ENCODE results near the gene UBP1. TPM values are rescaled to one million over a fixed set of nuclear protein-coding genes. Genes with fewer than 3 reads are reported as not detected.
A peak's percentile ranks its signal among the peaks of the same experiment; 100 is the strongest.
"Not testable (repeated sequence)": the region's sequence is repeated elsewhere in the genome, so short reads cannot be mapped to it uniquely, and the experiment has no call there.

The UBP1 gene, protein sequence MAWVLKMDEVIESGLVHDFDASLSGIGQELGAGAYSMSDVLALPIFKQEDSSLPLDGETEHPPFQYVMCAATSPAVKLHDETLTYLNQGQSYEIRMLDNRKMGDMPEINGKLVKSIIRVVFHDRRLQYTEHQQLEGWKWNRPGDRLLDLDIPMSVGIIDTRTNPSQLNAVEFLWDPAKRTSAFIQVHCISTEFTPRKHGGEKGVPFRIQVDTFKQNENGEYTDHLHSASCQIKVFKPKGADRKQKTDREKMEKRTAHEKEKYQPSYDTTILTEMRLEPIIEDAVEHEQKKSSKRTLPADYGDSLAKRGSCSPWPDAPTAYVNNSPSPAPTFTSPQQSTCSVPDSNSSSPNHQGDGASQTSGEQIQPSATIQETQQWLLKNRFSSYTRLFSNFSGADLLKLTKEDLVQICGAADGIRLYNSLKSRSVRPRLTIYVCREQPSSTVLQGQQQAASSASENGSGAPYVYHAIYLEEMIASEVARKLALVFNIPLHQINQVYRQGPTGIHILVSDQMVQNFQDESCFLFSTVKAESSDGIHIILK
- 69.4 and 71.6 TPM in 2 replicates for total RNA-seq

DNA sequence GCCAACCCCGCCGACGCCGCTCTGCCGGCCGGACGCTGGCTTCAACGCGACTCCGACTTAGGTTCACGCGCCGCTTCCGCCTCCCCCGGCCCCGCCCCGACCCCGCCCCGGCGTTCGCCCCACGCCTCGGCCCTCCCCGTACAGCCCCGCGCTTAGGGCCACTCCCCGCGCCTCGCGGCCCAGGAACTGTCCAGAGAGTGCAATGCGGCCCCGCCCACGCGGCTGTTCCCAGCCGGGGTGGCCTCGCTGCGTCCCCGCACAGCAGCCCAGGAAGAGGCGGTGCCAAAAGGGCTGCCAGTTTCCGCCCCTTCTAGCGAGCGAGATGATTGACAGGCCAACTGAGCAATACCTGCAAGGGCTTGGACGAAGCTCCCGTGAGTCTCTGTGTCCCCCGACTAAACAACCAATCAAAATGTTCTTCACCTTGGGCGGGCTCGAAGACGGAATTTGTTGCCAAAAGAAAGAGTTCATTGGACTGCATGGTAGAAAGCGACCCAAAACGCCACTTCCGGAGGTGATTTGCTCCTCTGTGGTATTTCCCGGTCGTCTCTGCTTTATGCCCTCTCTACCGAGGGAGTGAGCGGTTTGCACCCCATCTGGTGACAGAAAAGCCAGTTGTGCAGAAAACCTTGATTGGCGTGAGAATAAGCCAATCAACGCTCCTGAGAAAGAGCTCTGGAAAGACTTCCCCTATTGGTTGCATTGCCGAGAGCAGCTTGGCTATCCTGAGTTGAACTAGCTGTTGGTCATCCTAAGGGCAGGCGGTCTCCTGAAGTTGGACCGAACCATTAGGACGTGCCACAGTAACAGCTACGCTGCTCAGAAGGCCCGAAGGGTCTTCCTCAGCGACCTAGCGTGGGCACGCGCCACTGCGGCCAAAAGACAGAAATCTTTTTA, at the start of gene UBP1:
TSS of gene UBP1 (minus strand) at position 78 of the 897 bp plus-strand sequence. CDS start 557 bp downstream, outside the sequence.
- intact Hi-C loops (cut with micrococcal nuclease): loop anchor here (1.0 to 5.0 kb wide), 13 partner anchors 8 to 1908 kb away; partner anchors contain the start of genes CLASP2, CNOT10, CRTAP and DYNC1LI1
- H3K9me3 Mint-ChIP-seq: no peaks in the 10 kb centered on the region
- DNase-seq (ENCODE audit: low spot score): peak; percentile 99
- peaks cover 12% of the 10 kb centered on the region for H3K36me3 Mint-ChIP-seq (ENCODE audit: low read depth)
- H3K4me3 Mint-ChIP-seq: peak within 1 kb of the TSS; percentile 100
- peak within 1 kb of the TSS; percentile 100 for H3K27ac Mint-ChIP-seq
- H3K4me1 Mint-ChIP-seq (ENCODE audit: low read depth): peaks cover 54% of the 10 kb centered on the region
- H3K27me3 Mint-ChIP-seq (ENCODE audit: insufficient read depth): no peaks in the 10 kb centered on the region

DNA sequence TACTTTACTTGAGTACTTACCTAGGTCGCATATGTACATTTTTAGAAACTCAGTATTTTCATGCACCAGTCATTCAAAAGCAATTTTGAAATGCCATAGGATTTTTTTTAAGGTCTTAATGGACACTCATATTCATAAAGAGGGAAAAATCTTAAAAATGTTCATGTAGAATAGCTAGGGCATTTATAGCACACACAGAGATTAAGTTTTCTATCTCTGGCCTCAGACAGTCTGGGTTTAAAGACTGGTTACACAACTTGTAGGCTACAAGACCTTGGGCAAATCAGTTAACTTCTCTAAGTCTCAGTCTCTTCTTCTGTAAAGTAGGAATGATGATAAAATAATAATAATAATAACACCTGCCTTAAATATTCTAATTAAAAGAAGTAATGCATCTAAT, 48.5 kb upstream of the UBP1 start:
- Mint-ChIP-seq H3K4me3 (no peak overlapping the region), H3K27ac (no peak overlapping the region), H3K36me3 (ENCODE audit: low read depth) (no peaks in the 10 kb centered on the region), H3K27me3 (ENCODE audit: insufficient read depth) (no peaks in the 10 kb centered on the region), H3K9me3 (no peaks in the 10 kb centered on the region), H3K4me1 (ENCODE audit: low read depth) (no peaks in the 10 kb centered on the region)
- intact Hi-C loops (cut with micrococcal nuclease): no loop called here
- DNase-seq (ENCODE audit: low spot score): no peak

DNA sequence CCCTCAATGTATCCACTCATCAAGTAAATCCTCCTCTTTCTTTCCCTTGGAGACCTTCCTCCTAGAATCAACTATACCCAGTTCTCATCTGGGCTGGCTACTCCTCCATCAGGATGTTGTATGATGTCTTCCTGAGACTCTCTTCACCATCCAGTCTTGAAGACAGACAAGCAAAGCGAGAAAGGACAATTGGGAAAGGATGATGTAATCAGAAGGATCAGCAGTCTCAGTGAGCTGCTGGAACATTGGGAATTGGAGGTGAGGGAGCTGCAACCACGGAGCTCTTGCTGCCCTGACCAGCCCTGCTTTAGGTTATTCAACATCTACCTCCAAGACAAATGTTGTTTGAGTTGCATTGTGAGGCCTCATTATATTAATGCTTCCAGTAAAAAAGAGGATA, 48.0 kb upstream of the UBP1 start:
- Mint-ChIP-seq H3K36me3 (ENCODE audit: low read depth) (no peaks in the 10 kb centered on the region), H3K27me3 (ENCODE audit: insufficient read depth) (no peaks in the 10 kb centered on the region), H3K4me1 (ENCODE audit: low read depth) (no peaks in the 10 kb centered on the region), H3K4me3 (no peak overlapping the region), H3K27ac (no peak overlapping the region), H3K9me3 (no peaks in the 10 kb centered on the region)
- no peak for DNase-seq (ENCODE audit: low spot score)
- intact Hi-C loops (cut with micrococcal nuclease): no loop called here

DNA sequence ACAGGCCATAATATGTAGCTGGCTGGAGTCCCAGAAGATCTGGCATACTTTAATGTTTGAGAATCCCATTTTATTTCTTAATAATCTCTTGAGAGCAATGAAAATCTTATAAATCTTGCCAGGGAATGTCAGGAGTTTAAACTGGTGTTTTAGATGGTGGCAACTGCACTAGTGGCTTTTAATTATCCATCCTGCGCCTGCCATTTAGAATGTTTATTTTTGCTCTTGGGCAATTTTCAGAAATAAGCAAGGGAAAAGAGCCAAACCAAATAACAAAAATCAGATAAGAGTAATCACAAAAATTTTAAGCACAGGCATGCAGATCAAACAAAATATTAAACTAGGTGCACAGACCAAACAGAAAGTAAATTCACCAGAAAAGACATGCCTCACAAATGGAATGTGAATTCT, 41.9 kb upstream of the UBP1 start:
- no peaks in the 10 kb centered on the region for H3K27me3 Mint-ChIP-seq (ENCODE audit: insufficient read depth)
- DNase-seq (ENCODE audit: low spot score): no peak
- no peak overlapping the region for H3K27ac Mint-ChIP-seq
- H3K4me1 Mint-ChIP-seq (ENCODE audit: low read depth): no peaks in the 10 kb centered on the region
- H3K9me3 Mint-ChIP-seq: peaks cover 11% of the 10 kb centered on the region
- no peaks in the 10 kb centered on the region for H3K36me3 Mint-ChIP-seq (ENCODE audit: low read depth)
- H3K4me3 Mint-ChIP-seq: no peak overlapping the region
- intact Hi-C loops (cut with micrococcal nuclease): no loop called here

DNA sequence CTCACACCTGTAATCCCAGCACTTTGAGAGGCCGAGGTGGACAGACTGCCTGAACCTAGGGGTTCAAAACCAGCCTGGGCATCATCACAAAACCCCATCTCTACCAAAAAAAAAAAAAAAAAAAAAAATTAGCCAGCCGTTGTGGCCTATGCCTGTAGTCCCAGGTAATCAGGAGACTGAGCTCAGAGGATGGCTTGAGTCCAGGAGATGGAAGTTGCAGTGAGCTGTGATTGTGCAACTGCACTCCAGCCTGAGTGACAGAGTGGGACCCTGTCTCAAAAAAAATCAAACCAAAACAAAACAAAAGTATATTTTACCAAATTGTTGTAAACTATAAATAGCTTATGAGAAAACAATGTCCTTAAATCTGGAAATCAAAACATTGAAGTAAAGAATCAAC, 34.7 kb upstream of the UBP1 start:
- Mint-ChIP-seq H3K9me3 (no peaks in the 10 kb centered on the region), H3K4me3 (no peak overlapping the region), H3K27me3 (ENCODE audit: insufficient read depth) (no peaks in the 10 kb centered on the region), H3K27ac (no peak overlapping the region), H3K4me1 (ENCODE audit: low read depth) (no peaks in the 10 kb centered on the region), H3K36me3 (ENCODE audit: low read depth) (no peaks in the 10 kb centered on the region)
- DNase-seq (ENCODE audit: low spot score): no peak
- intact Hi-C loops (cut with micrococcal nuclease): no loop called here

DNA sequence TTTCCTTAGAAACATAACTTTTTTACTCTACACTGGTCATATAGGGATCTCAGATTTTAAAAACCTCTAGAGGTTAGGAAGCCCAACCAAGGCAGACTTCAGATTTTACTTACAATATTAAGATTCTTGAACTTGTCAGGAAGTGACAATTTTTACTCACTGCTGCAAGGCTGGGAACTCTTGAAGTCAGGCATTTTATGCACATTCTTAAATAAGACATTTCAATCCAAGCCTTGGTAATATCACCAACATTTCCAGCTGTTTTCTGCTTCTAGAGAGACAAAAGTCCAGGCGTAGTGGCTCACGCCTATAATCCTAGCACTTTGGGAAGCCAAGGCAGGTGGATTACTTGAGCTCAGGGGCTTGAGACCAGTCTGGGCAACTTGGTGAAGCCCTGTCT, 33.6 kb upstream of the UBP1 start:
- no peak for DNase-seq (ENCODE audit: low spot score)

DNA sequence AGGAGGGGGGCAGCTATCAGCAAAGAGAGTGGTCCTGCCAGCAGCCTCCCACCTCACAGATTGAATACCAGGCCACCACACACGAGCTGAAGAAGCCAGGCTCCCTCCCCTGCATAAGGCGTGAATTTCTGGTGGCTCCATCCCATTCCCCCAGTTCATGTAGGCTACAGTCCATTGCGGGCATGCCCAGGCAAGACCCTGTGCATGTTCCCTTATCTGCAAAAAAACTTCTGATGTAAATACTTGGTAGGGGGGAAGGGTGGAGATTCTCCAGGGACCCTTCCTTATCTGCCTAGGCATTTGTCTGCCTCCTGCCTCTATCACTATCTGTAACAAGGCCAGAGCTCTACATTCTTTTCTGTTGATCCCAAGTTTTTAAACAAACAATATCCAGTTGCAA, 27.6 kb upstream of the UBP1 start:
- Mint-ChIP-seq H3K36me3 (ENCODE audit: low read depth) (peaks cover 1% of the 10 kb centered on the region), H3K27me3 (ENCODE audit: insufficient read depth) (no peaks in the 10 kb centered on the region), H3K4me3 (no peak overlapping the region), H3K4me1 (ENCODE audit: low read depth) (no peaks in the 10 kb centered on the region), H3K9me3 (peaks cover 11% of the 10 kb centered on the region), H3K27ac (no peak overlapping the region)
- no peak for DNase-seq (ENCODE audit: low spot score)
- intact Hi-C loops (cut with micrococcal nuclease): no loop called here

More for the DNA sequence above, 33.6 kb upstream of the UBP1 start:
- H3K4me3 Mint-ChIP-seq: no peak overlapping the region
- no peaks in the 10 kb centered on the region for H3K36me3 Mint-ChIP-seq (ENCODE audit: low read depth)
- H3K27ac Mint-ChIP-seq: no peak overlapping the region
- intact Hi-C loops (cut with micrococcal nuclease): no loop called here
- no peaks in the 10 kb centered on the region for H3K4me1 Mint-ChIP-seq (ENCODE audit: low read depth)
- no peaks in the 10 kb centered on the region for H3K9me3 Mint-ChIP-seq
- no peaks in the 10 kb centered on the region for H3K27me3 Mint-ChIP-seq (ENCODE audit: insufficient read depth)

DNA sequence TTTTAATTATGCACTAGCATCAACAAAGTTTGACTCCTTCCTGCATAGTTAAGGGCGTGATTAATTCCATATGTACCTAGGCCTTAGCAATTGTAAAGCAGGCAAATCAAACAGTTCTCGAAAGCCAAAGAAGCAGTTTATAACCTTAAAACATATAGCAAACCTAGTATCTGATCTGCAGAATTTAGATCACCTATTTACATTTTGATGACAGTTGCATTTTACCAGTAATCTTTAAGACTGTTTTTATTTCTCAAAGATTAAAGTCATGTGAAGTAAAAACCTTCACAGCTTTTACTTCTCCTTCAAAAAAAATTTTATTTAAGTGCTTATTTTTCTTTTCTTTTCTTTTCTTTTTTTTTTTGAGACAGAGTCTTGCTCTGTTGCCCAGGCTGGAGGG, 20.9 kb upstream of the UBP1 start:
- Mint-ChIP-seq H3K36me3 (ENCODE audit: low read depth) (no peaks in the 10 kb centered on the region), H3K9me3 (peaks cover 3% of the 10 kb centered on the region), H3K27me3 (ENCODE audit: insufficient read depth) (no peaks in the 10 kb centered on the region), H3K27ac (no peak overlapping the region), H3K4me1 (ENCODE audit: low read depth) (no peaks in the 10 kb centered on the region), H3K4me3 (no peak overlapping the region)
- DNase-seq (ENCODE audit: low spot score): no peak
- intact Hi-C loops (cut with micrococcal nuclease): no loop called here

DNA sequence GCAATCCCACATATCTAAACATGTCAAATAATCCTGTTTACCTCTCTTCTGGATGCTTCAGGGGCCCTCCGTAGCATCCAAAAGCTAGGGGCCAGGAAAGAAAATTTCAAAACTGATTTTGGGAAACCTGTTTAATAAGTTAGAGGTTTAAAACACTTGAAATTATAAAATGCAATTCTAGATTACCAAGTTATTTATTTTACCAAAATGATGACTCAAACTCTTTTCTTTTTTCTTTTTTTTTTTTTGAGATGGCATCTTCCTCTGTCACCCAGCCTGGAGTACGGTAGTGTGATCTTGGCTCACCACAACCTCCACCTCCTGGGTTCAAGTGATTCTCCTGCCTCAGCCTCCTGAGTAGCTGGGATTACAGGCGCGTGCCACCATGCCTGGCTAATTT, 19.4 kb upstream of the UBP1 start:
- H3K27ac Mint-ChIP-seq; H3K27me3 Mint-ChIP-seq (ENCODE audit: insufficient read depth); H3K9me3 Mint-ChIP-seq; H3K4me3 Mint-ChIP-seq; DNase-seq (ENCODE audit: low spot score); H3K4me1 Mint-ChIP-seq (ENCODE audit: low read depth); H3K36me3 Mint-ChIP-seq (ENCODE audit: low read depth); intact Hi-C loops (cut with micrococcal nuclease): not testable (repeated sequence)

DNA sequence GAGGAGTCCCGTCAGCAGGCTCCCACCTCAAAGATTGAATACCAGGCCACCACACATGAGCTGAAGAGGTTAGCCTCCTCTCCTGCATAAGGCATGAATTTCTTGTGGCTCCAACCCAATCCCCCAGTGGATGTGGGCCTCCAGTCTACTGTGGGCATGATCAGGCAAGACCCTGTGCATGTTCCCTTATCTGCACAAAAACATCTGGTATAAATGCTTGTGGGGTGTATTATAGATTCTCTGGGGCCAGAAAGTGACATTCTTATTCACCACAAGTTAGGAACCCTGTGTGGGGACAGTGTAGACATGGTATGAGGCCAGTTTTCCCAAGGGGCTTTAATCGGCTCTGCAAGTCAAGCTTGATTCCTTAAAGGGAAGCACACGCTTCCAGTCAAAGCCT, 18.2 kb upstream of the UBP1 start:
- peaks cover 6% of the 10 kb centered on the region for H3K36me3 Mint-ChIP-seq (ENCODE audit: low read depth)
- peaks cover 12% of the 10 kb centered on the region for H3K9me3 Mint-ChIP-seq
- no peak overlapping the region for H3K4me3 Mint-ChIP-seq
- intact Hi-C loops (cut with micrococcal nuclease): no loop called here
- no peak overlapping the region for H3K27ac Mint-ChIP-seq
- no peaks in the 10 kb centered on the region for H3K27me3 Mint-ChIP-seq (ENCODE audit: insufficient read depth)
- no peak for DNase-seq (ENCODE audit: low spot score)
- H3K4me1 Mint-ChIP-seq (ENCODE audit: low read depth): peaks cover 9% of the 10 kb centered on the region

DNA sequence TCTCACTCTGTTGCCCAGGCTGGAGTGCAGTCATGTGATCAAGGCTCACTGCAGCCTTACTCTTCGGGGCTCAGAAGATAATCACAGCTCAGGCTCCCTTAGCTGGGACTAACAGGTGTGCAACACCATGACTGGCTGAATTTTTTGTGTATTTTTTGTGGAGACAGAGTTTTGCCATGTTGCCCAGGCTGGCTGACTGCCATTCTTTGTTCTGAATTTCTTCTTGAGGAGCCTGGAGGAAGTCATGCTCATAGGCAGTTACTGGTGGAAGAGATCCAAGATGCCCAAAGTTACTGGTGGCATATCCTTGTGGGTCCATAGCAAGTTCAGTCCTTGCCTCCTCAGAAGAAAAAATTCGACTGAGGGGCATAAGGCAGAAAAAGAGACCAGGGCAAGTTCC, 16.6 kb upstream of the UBP1 start:
- Mint-ChIP-seq H3K4me3 (no peak overlapping the region), H3K36me3 (ENCODE audit: low read depth) (peaks cover 6% of the 10 kb centered on the region), H3K27me3 (ENCODE audit: insufficient read depth) (no peaks in the 10 kb centered on the region), H3K4me1 (ENCODE audit: low read depth) (peaks cover 9% of the 10 kb centered on the region), H3K27ac (no peak overlapping the region), H3K9me3 (peaks cover 16% of the 10 kb centered on the region)
- intact Hi-C loops (cut with micrococcal nuclease): no loop called here
- DNase-seq (ENCODE audit: low spot score): no peak

DNA sequence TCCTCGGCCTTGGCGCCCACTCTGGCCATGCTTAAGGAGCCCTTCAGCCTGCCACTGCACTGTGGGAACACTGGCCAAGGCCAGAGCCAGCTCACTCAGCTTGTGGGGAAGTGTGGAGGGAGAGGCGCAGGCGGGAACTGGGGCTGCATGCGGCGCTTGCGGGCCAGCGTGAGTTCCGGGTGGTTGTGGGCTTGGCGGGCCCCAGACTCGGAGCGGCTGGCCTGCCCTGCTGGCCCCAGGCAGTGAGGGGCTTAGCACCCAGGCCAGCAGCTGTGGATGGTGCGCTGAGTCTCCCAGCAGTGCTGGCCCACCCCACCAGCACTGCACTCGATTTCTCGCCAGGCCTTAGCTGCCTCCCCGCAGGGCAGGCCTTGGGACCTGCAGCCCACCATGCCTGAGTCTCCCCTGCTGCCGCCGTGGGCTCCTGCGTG, 13.1 kb upstream of the UBP1 start:
- Mint-ChIP-seq H3K9me3 (peaks cover 13% of the 10 kb centered on the region), H3K4me1 (ENCODE audit: low read depth) (peaks cover 17% of the 10 kb centered on the region), H3K27ac (no peak overlapping the region), H3K27me3 (ENCODE audit: insufficient read depth) (no peaks in the 10 kb centered on the region), H3K4me3 (no peak overlapping the region), H3K36me3 (ENCODE audit: low read depth) (peaks cover 6% of the 10 kb centered on the region)
- intact Hi-C loops (cut with micrococcal nuclease): no loop called here
- DNase-seq (ENCODE audit: low spot score): no peak

DNA sequence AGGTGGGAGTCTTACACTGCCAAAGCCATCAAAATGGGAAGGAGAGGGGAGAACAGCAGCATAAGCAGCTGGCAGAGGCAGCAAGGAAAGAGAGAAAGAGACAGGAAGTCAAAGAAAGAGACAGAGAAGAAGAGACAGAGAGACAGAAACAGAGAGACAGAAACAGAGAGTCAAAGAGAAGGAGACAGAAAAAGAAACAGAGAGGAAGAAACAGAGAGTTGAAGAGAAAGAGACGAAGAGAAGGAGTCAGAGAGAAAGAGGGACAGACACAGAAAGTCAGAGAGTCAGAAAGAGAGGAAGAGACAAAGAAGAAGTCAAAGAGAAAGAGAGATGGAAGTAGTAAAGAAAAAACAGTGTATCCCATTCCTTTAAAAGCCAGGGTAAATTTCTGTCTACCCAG, 11.8 kb upstream of the UBP1 start:
- intact Hi-C loops (cut with micrococcal nuclease); DNase-seq (ENCODE audit: low spot score); H3K4me3 Mint-ChIP-seq; H3K27ac Mint-ChIP-seq; H3K36me3 Mint-ChIP-seq (ENCODE audit: low read depth); H3K27me3 Mint-ChIP-seq (ENCODE audit: insufficient read depth): not testable (repeated sequence)
- peaks cover 13% of the 10 kb centered on the region for H3K9me3 Mint-ChIP-seq
- peaks cover 30% of the 10 kb centered on the region for H3K4me1 Mint-ChIP-seq (ENCODE audit: low read depth)

Data from activated T-helper 1 cell treated with anti-CD3 and anti-CD28 coated beads, Interleukin-12 subunit alpha, Interleukin-12 subunit beta, Interleukin-2, Interleukin-4 antibody, amounts not matched to agents 30 ng/mL and 10 ng/mL and 1 ng/mL, durations not matched to agents 14 hours and 24 hours and 36 hours (primary cell).